ENCODE data around the gene SPHK1. TPM values are rescaled to one million over a fixed set of nuclear protein-coding genes. Genes with fewer than 3 reads are reported as not detected.

The SPHK1 gene
- total RNA-seq, 1 donor from 2014 or later: 8.5 TPM

- intact Hi-C loops (cut with DNase I): no loop called here
- Histone ChIP-seq H3K4me3 (peak within 1 kb of the TSS; percentile 92), H3K36me3 (no peaks in the 10 kb centered on the region), H3K4me1 (peaks cover 13% of the 10 kb centered on the region), H3K27me3 (no peaks in the 10 kb centered on the region), H3K9me3 (no peaks in the 10 kb centered on the region), H3K27ac (peak within 1 kb of the TSS; percentile 89)
- TF ChIP-seq CTCF (IDR thresholded peaks at IDR 0.05): peak; percentile 67
- DNase-seq (peak; percentile 94), ATAC-seq (peak; percentile 99)
These were observed 30.7 kb upstream of the SPHK1 start, which contains the start of gene PRPSAP1 for GRCh38 chr17:76353599-76354316. Gene PRPSAP1 (minus strand): TSS chr17:76353916. CDS start chr17:76353703, 213 bp downstream.

- Histone ChIP-seq H3K9me3 (no peaks in the 10 kb centered on the region), H3K36me3 (no peaks in the 10 kb centered on the region), H3K4me3 (peak overlapping the region; percentile 92), H3K27me3 (no peaks in the 10 kb centered on the region), H3K4me1 (peaks cover 13% of the 10 kb centered on the region), H3K27ac (peak overlapping the region; percentile 89)
- TF ChIP-seq CTCF (IDR thresholded peaks at IDR 0.05): no peak
- DNase-seq (no peak), ATAC-seq (no peak)
- intact Hi-C loops (cut with DNase I): no loop called here
These were observed 30.1 kb upstream of the SPHK1 start for GRCh38 chr17:76354317-76354729.

DNA sequence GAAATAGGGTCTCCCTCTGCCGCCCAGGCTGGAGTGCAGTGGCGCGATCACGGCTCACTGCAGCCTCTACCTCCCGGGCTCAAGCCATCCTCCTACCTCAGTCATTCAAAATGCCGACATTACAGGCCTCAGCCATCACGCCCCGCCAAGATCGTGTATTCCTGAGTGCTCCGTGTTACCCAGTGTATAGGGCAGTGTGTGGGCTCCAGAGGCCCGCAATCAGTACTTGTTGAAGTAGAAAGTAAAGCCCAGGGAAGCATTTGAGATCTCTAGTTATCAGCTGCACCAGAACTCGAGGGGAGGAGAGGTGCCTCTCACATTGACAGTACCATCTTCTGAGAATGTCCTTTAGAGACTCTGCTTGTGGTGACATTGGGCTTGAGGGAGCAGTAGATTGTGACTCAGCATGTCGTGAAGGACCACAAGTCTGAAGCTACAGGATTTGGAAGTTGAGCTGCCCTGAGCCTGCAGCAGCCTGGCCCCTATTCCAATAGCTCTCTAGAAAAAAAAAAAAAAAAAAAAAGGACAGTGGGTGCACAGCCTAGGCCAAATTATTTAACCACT lies 29.6 kb upstream of the SPHK1 start:
- Histone ChIP-seq H3K4me1 (peaks cover 13% of the 10 kb centered on the region), H3K36me3 (no peaks in the 10 kb centered on the region), H3K27me3 (no peaks in the 10 kb centered on the region), H3K27ac (no peak overlapping the region), H3K4me3 (peak overlapping the region; percentile 92), H3K9me3 (no peaks in the 10 kb centered on the region)
- ATAC-seq: no peak
- intact Hi-C loops (cut with DNase I): no loop called here
- TF ChIP-seq CTCF (IDR thresholded peaks at IDR 0.05): no peak
- no peak for DNase-seq

DNA sequence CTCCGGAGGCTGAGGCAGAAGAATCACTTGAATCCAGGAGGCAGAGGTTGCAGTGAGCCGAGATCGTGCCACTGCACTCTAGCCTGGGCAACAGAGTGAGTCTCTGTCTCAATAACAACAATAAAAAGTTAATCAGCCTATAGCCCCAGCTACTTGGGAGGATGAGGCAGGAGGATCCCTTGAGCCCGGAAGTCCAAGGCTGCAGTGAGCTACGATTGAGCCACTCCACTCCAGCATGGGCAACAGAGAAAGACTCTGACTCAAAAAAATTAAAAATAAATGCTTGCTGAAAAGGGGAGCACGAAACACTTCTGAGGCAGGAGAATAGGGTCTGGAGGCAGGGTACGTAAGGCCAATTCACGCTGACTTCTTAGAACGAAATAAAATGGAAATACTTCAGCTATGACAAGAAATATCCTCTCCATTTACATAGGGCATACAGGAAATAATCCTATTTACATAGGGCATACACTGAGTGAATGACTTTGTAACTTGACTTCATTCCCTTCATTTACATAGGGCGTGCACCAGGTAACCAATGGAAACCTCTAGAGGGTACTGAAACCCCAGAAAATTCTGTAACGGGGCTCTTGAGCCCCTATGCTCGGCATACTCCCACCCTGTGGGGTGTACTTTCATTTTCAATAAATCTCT lies 27.5 kb upstream of the SPHK1 start:
- intact Hi-C loops (cut with DNase I): no loop called here
- no peaks in the 10 kb centered on the region for H3K9me3 ChIP-seq
- no peaks in the 10 kb centered on the region for H3K27me3 ChIP-seq
- no peak overlapping the region for H3K27ac ChIP-seq
- no peak for TF ChIP-seq CTCF (IDR thresholded peaks at IDR 0.05)
- H3K36me3 ChIP-seq: no peaks in the 10 kb centered on the region
- DNase-seq: no peak
- peaks cover 13% of the 10 kb centered on the region for H3K4me1 ChIP-seq
- H3K4me3 ChIP-seq: no peak overlapping the region
- ATAC-seq: no peak

- Histone ChIP-seq H3K4me1 (peaks cover 9% of the 10 kb centered on the region), H3K4me3 (no peak overlapping the region), H3K36me3 (no peaks in the 10 kb centered on the region), H3K27me3 (no peaks in the 10 kb centered on the region), H3K9me3 (no peaks in the 10 kb centered on the region), H3K27ac (no peak overlapping the region)
- ATAC-seq (no peak), DNase-seq (no peak)
- TF ChIP-seq CTCF (IDR thresholded peaks at IDR 0.05): no peak
- intact Hi-C loops (cut with DNase I): no loop called here
These were observed 26.7 kb upstream of the SPHK1 start for GRCh38 chr17:76357597-76358158.
